ENCODE results near the gene OR1N2.

OR1N2 gene

GRCh38 chr9:122518226-122518625 is 34.7 kb upstream of the OR1N2 start:
- no peaks in the 10 kb centered on the region for H3K79me2 ChIP-seq (ENCODE audit: low read length)
- no peak for DNase-seq
- no peak overlapping the region for H2AFZ ChIP-seq (ENCODE audit: low read length)
- H4K20me1 ChIP-seq (ENCODE audit: insufficient read depth, low read length) = no peaks in the 10 kb centered on the region
- H3K27ac ChIP-seq (ENCODE audit: low read length) = no peak overlapping the region
- no peaks in the 10 kb centered on the region for H3K9me3 ChIP-seq (replicated peaks; ENCODE audit: insufficient read depth, low read length)
- no peak overlapping the region for H3K4me3 ChIP-seq (ENCODE audit: low read length)
- H3F3A ChIP-seq (ENCODE audit: insufficient read depth, low read length) = no peaks in the 10 kb centered on the region
- H3K9ac ChIP-seq (ENCODE audit: low read length) = no peak overlapping the region
- H3K9me2 ChIP-seq (replicated peaks; ENCODE audit: insufficient read depth, low read length) = no peaks in the 10 kb centered on the region
- H3K27me3 ChIP-seq (replicated peaks; ENCODE audit: insufficient read depth, low read length) = no peaks in the 10 kb centered on the region
- TF ChIP-seq EZH2 (optimal IDR thresholded peaks at IDR 0.05; ENCODE audit: low read depth, low read length) = no peak
- H3K4me2 ChIP-seq (ENCODE audit: low read depth, low read length) = no peak overlapping the region
- no peaks in the 10 kb centered on the region for H3K36me3 ChIP-seq (replicated peaks; ENCODE audit: insufficient read depth, low read length)
- no peaks in the 10 kb centered on the region for H3K4me1 ChIP-seq (ENCODE audit: low read length)

- H3K27me3 ChIP-seq (replicated peaks; ENCODE audit: insufficient read depth, low read length) = no peaks in the 10 kb centered on the region
- H3K4me2 ChIP-seq (ENCODE audit: low read depth, low read length) = no peak within 1 kb of the TSS
- H3K4me1 ChIP-seq (ENCODE audit: low read length) = no peaks in the 10 kb centered on the region
- H4K20me1 ChIP-seq (ENCODE audit: insufficient read depth, low read length) = no peaks in the 10 kb centered on the region
- no peak for DNase-seq
- H3K4me3 ChIP-seq (ENCODE audit: low read length) = no peak within 1 kb of the TSS
- TF ChIP-seq EZH2phosphoT487 (IDR thresholded peaks at IDR 0.05; ENCODE audit: low read length) (no peak), EZH2 (optimal IDR thresholded peaks at IDR 0.05; ENCODE audit: low read depth, low read length) (no peak)
- TF ChIP-seq, protein P1, sequence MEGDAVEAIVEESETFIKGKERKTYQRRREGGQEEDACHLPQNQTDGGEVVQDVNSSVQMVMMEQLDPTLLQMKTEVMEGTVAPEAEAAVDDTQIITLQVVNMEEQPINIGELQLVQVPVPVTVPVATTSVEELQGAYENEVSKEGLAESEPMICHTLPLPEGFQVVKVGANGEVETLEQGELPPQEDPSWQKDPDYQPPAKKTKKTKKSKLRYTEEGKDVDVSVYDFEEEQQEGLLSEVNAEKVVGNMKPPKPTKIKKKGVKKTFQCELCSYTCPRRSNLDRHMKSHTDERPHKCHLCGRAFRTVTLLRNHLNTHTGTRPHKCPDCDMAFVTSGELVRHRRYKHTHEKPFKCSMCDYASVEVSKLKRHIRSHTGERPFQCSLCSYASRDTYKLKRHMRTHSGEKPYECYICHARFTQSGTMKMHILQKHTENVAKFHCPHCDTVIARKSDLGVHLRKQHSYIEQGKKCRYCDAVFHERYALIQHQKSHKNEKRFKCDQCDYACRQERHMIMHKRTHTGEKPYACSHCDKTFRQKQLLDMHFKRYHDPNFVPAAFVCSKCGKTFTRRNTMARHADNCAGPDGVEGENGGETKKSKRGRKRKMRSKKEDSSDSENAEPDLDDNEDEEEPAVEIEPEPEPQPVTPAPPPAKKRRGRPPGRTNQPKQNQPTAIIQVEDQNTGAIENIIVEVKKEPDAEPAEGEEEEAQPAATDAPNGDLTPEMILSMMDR (IDR thresholded peaks at IDR 0.05; ENCODE audit: low read length) = no peak
- H3K79me2 ChIP-seq (ENCODE audit: low read length) = no peaks in the 10 kb centered on the region
- no peaks in the 10 kb centered on the region for H3F3A ChIP-seq (ENCODE audit: insufficient read depth, low read length)
- H3K9me2 ChIP-seq (replicated peaks; ENCODE audit: insufficient read depth, low read length) = no peaks in the 10 kb centered on the region
- no peak within 1 kb of the TSS for H2AFZ ChIP-seq (ENCODE audit: low read length)
- no peak within 1 kb of the TSS for H3K9ac ChIP-seq (ENCODE audit: low read length)
- no peak within 1 kb of the TSS for H3K27ac ChIP-seq (ENCODE audit: low read length)
- H3K9me3 ChIP-seq (replicated peaks; ENCODE audit: insufficient read depth, low read length) = no peaks in the 10 kb centered on the region
- H3K36me3 ChIP-seq (replicated peaks; ENCODE audit: insufficient read depth, low read length) = no peaks in the 10 kb centered on the region
Observed at GRCh38 chr9:122518841-122519240, 34.1 kb upstream of the OR1N2 start, which contains the start of gene OR1J4. OR1J4 (plus strand) TSS chr9:122519141; CDS start chr9:122519141, 0 bp downstream.

DNA sequence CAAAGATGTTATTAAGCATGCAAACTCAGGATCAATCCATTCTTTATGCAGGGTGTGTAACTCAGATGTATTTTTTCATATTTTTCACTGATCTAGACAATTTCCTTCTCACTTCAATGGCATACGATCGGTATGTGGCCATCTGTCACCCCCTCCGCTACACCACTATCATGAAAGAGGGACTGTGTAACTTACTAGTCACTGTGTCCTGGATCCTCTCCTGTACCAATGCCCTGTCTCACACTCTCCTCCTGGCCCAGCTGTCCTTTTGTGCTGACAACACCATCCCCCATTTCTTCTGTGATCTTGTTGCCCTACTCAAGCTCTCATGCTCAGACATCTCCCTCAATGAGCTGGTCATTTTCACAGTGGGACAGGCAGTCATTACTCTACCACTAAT is 33.5 kb upstream of the OR1N2 start:
- no peaks in the 10 kb centered on the region for H3F3A ChIP-seq (ENCODE audit: insufficient read depth, low read length)
- H3K36me3 ChIP-seq (replicated peaks; ENCODE audit: insufficient read depth, low read length) = no peaks in the 10 kb centered on the region
- no peak overlapping the region for H2AFZ ChIP-seq (ENCODE audit: low read length)
- H3K4me1 ChIP-seq (ENCODE audit: low read length) = no peaks in the 10 kb centered on the region
- no peaks in the 10 kb centered on the region for H3K9me3 ChIP-seq (replicated peaks; ENCODE audit: insufficient read depth, low read length)
- no peak overlapping the region for H3K9ac ChIP-seq (ENCODE audit: low read length)
- TF ChIP-seq EZH2 (optimal IDR thresholded peaks at IDR 0.05; ENCODE audit: low read depth, low read length) (no peak), EZH2phosphoT487 (IDR thresholded peaks at IDR 0.05; ENCODE audit: low read length) (no peak)
- TF ChIP-seq, protein P1 (IDR thresholded peaks at IDR 0.05; ENCODE audit: low read length) = no peak
- no peaks in the 10 kb centered on the region for H3K27me3 ChIP-seq (replicated peaks; ENCODE audit: insufficient read depth, low read length)
- H3K9me2 ChIP-seq (replicated peaks; ENCODE audit: insufficient read depth, low read length) = no peaks in the 10 kb centered on the region
- no peak overlapping the region for H3K4me3 ChIP-seq (ENCODE audit: low read length)
- no peak for DNase-seq
- H3K79me2 ChIP-seq (ENCODE audit: low read length) = no peaks in the 10 kb centered on the region
- no peaks in the 10 kb centered on the region for H4K20me1 ChIP-seq (ENCODE audit: insufficient read depth, low read length)
- H3K27ac ChIP-seq (ENCODE audit: low read length) = no peak overlapping the region
- no peak overlapping the region for H3K4me2 ChIP-seq (ENCODE audit: low read depth, low read length)

DNA sequence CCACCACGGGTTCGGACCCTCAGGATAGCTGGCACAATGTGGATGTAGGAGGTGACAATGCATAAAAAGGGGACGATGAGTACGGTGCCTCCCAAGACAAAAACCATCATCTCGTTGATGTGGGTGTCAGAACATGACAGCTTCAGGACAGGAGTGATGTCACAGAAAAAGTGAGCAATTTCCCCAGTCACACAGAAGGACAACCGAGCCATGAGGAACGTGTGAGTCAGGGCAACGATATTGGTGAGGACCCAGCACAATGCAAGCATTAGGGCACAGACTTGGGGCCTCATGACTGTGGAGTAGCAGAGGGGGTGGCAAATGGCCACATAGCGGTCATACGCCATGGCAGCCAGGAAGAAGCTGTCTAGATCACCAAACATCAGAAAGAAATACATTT is 26.3 kb upstream of the OR1N2 start:
- H2AFZ ChIP-seq (ENCODE audit: low read length) = no peak overlapping the region
- H3K4me3 ChIP-seq (ENCODE audit: low read length) = no peak overlapping the region
- no peaks in the 10 kb centered on the region for H3K4me1 ChIP-seq (ENCODE audit: low read length)
- no peaks in the 10 kb centered on the region for H4K20me1 ChIP-seq (ENCODE audit: insufficient read depth, low read length)
- no peak overlapping the region for H3K27ac ChIP-seq (ENCODE audit: low read length)
- no peak for DNase-seq
- H3K36me3 ChIP-seq (replicated peaks; ENCODE audit: insufficient read depth, low read length) = no peaks in the 10 kb centered on the region
- H3K9me3 ChIP-seq (replicated peaks; ENCODE audit: insufficient read depth, low read length) = no peaks in the 10 kb centered on the region
- no peaks in the 10 kb centered on the region for H3F3A ChIP-seq (ENCODE audit: insufficient read depth, low read length)
- no peaks in the 10 kb centered on the region for H3K79me2 ChIP-seq (ENCODE audit: low read length)
- no peak overlapping the region for H3K9ac ChIP-seq (ENCODE audit: low read length)
- TF ChIP-seq, protein P1 (IDR thresholded peaks at IDR 0.05; ENCODE audit: low read length) = no peak
- TF ChIP-seq EZH2phosphoT487 (IDR thresholded peaks at IDR 0.05; ENCODE audit: low read length) (no peak), EZH2 (optimal IDR thresholded peaks at IDR 0.05; ENCODE audit: low read depth, low read length) (no peak)
- no peaks in the 10 kb centered on the region for H3K9me2 ChIP-seq (replicated peaks; ENCODE audit: insufficient read depth, low read length)
- H3K27me3 ChIP-seq (replicated peaks; ENCODE audit: insufficient read depth, low read length) = no peaks in the 10 kb centered on the region
- no peak overlapping the region for H3K4me2 ChIP-seq (ENCODE audit: low read depth, low read length)

All from MM.1S (cell line).